Measurements from ENCODE around the gene VPS13D. TPM values are rescaled to one million over a fixed set of nuclear protein-coding genes. Genes with fewer than 3 reads are reported as not detected.

The VPS13D gene
- total RNA-seq, 1 experiment from 2014 or later: 33.1 TPM

- TF ChIP-seq REST (IDR thresholded peaks at IDR 0.05; ENCODE audit: insufficient read depth in 1 of 2, low read depth in 2 of 2, low read length in 1 of 2) (no peak), TCF7L2 (IDR thresholded peaks at IDR 0.05; ENCODE audit: low read depth, low read length) (no peak), POLR2AphosphoS5 (IDR thresholded peaks at IDR 0.05; ENCODE audit: low read depth, low read length) (no peak), CTCF (IDR thresholded peaks at IDR 0.05) (no peak), SIN3A (IDR thresholded peaks at IDR 0.05; ENCODE audit: borderline replicate concordance, insufficient read depth, low read depth, low read length) (no peak)
- in situ Hi-C loops (cut with HindIII; ENCODE audit: low pct_unique_long_range_greater_than_20kb, low sequenced_read_pairs): no loop called here
- POLR2A ChIA-PET: no interaction called here
- Histone ChIP-seq H3K4me3 (ENCODE audit: low read depth in 2 of 2, low read length in 2 of 2) (no peak overlapping the region), H3K4me1 (ENCODE audit: control insufficient read depth, insufficient read depth, low read length) (peaks cover 51% of the 10 kb centered on the region), H3K9me3 (ENCODE audit: control insufficient read depth, insufficient read depth, low read depth, low read length) (no peaks in the 10 kb centered on the region), H3K27ac (ENCODE audit: low read length) (peak overlapping the region; percentile 71), H3K36me3 (ENCODE audit: control insufficient read depth, insufficient read depth, low read length) (no peaks in the 10 kb centered on the region), H3K27me3 (ENCODE audit: control insufficient read depth, insufficient read depth, low read length) (no peaks in the 10 kb centered on the region)
- DNase-seq (ENCODE audit: low read depth, low spot score): no peak
- intact Hi-C loops (cut with micrococcal nuclease; ENCODE audit: unreplicated experiment): no loop called here
- BruUV-seq (replicated peaks): no TSS peak
- CTCF ChIA-PET: interaction anchor here (0.5 kb wide), 1 partner anchor 12 kb away, joined by 3 read pairs; no protein-coding TSS in a partner anchor
- no peak for ATAC-seq
Observed at GRCh38 chr1:12548973-12549459, 319.2 kb downstream of the VPS13D start.

- DNase-seq (ENCODE audit: low read depth, low spot score): peak; percentile 61
- POLR2A ChIA-PET: interaction anchor here (0.6 kb wide), 1 partner anchor 32 kb away, joined by 4 read pairs; no protein-coding TSS in a partner anchor
- H3K4me3 ChIP-seq (ENCODE audit: low read depth in 2 of 2, low read length in 2 of 2): peak overlapping the region in 1 of 2 experiments; percentile 26; a peak in 2 of 4 replicates
- CTCF ChIA-PET: interaction anchor here (0.6 to 1.0 kb wide), 2 partner anchors 46 to 274 kb away, joined by 3 to 6 read pairs; no protein-coding TSS in a partner anchor
- peak; percentile 74 for ATAC-seq
- no peaks in the 10 kb centered on the region for H3K27me3 ChIP-seq (ENCODE audit: control insufficient read depth, insufficient read depth, low read length)
- no TSS peak for BruUV-seq (replicated peaks)
- intact Hi-C loops (cut with micrococcal nuclease; ENCODE audit: unreplicated experiment): no loop called here
- no peaks in the 10 kb centered on the region for H3K9me3 ChIP-seq (ENCODE audit: control insufficient read depth, insufficient read depth, low read depth, low read length)
- no peaks in the 10 kb centered on the region for H3K36me3 ChIP-seq (ENCODE audit: control insufficient read depth, insufficient read depth, low read length)
- peaks cover 44% of the 10 kb centered on the region for H3K4me1 ChIP-seq (ENCODE audit: control insufficient read depth, insufficient read depth, low read length)
- peak overlapping the region; percentile 71 for H3K27ac ChIP-seq (ENCODE audit: low read length)
- TF ChIP-seq REST (IDR thresholded peaks at IDR 0.05; ENCODE audit: insufficient read depth in 1 of 2, low read depth in 2 of 2, low read length in 1 of 2) (no peak), TCF7L2 (IDR thresholded peaks at IDR 0.05; ENCODE audit: low read depth, low read length) (peak; percentile 48; the same call in 1 of the 2 replicates), POLR2AphosphoS5 (IDR thresholded peaks at IDR 0.05; ENCODE audit: low read depth, low read length) (no peak), SIN3A (IDR thresholded peaks at IDR 0.05; ENCODE audit: borderline replicate concordance, insufficient read depth, low read depth, low read length) (no peak)
- in situ Hi-C loops (cut with HindIII; ENCODE audit: low pct_unique_long_range_greater_than_20kb, low sequenced_read_pairs): no loop called here
Observed at GRCh38 chr1:12549460-12550349, 319.9 kb downstream of the VPS13D start.

All from Panc1 (cell line).